Activated naive CD4-positive, alpha-beta T cell treated with anti-CD3 and anti-CD28 coated beads, Interleukin-2, amount 50 U/mL, for 16 hours (primary cell): ENCODE results near the gene ST6GALNAC4.
A peak's percentile ranks its signal among the peaks of the same experiment; 100 is the strongest.

ENCODE experiments used
- DNase-seq: peaks from one replicate; pipeline ENCODE4 v3.0.0-alpha.2; 2020

The ST6GALNAC4 gene

GRCh38 chr9:127946728-127947127, 29.9 kb upstream of the ST6GALNAC4 start:
- DNase-seq = no peak

DNA sequence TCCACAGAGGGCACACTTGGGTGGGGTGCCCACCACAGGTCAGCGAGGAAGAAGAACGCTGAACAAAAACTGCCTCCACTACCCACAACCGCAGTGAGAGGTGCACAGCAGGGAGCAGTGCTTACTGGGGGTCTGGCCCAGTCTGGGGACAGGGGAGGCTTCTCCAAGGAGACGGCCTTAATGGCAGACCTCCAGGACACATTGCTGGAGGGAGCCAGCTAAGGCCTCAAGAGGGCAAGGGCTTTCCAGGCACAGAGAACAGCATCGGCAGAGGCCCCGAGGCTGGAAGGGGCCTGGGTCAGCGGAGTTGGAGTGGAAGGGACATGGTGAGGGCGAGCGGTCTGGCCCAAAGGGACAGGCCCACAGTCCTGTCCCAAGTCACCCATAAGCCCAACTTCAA, 29.1 kb upstream of the ST6GALNAC4 start:
- no peak for DNase-seq

DNA sequence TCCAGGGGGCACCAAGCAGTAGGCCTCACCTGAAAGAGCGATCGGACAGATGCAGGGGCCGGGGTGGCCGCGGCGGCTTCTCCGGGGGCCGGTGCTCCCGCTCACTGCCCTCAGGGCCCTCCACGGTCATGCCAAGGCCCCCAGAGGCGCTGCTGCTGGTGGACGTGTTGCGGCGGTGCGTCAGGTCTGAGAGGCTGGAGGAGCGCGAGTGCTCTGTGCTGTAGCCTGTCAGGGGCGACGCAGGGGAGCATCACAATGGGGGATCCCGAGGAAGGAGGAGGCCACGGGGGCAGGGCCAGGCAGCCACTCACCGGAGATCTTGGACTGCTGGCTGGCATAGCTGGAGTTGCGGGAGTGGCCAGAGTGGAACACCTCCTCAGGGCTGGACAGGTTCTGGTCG, 28.5 kb upstream of the ST6GALNAC4 start:
- no peak for DNase-seq

DNA sequence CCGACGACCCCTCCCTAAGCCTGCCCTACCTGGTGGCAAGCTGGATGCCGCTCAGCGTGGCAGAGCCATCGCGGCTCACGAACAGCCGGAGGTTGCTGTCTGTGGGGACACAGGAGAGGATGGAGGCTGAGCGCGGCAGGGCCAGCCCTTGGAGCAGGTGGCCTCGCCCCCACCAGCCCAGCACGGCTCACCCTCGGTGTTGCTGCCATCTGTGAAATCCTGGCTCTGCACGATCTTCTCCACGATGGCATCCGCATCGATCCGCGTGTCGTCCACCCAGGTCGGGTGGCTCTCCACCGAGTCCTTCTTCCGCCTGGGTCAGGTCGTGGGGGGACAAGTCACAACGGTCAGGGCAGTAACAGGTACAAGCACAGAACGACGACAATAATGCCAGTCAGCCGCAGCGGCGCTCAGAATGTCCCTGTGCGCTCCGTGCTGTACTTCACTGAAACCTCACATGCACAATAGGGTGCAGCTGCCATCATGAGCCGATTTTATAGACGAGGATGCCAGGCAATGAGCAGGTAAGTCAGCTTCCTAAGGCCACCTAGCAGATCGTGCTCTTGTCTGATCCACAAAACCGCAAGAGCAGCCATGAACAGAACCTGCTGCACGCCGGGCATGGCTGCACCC, 27.9 kb upstream of the ST6GALNAC4 start:
- no peak for DNase-seq

GRCh38 chr9:127943731-127944144, 26.9 kb upstream of the ST6GALNAC4 start:
- DNase-seq = peak; percentile 84

GRCh38 chr9:127943011-127943662, 26.3 kb upstream of the ST6GALNAC4 start:
- no peak for DNase-seq

DNA sequence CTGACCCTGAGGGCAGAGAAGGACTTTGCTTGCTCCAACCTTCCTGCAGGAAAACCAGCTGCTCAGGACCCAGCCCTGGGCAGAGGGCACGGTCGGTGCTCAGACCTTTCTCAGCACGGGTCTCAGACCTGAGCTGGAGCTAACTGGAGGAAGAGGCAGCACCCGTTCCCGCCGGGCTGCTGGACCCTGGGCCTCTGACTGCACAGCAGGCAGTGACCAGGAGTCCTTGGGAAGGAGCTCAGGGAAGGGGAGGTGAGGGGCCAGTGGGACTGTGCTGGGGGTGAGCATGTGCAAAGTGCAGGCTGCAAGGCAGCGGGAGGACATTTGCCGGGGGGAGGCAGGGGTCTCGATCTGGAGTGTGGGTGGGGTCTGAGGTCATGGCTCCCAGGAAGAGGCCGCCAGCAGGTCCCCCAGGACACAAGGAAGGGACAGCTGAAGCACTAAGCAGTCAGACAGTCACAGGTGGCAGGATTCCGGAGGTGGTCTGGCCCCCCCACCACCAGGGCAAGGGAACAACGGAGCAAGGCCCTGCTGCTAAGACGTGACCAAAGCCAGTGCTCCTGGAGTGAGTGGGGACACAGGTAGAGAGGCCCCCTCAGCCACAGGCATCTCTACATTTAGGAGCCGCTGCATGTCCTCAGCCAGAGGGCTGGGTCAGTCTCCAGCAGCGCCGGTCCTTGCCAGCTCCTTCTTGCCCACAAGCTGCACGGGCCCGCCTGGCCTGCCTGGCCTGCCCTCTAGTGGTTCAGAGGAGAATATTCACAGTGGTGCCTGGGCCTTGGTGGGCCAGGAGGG, 25.6 kb upstream of the ST6GALNAC4 start:
- no peak for DNase-seq

DNA sequence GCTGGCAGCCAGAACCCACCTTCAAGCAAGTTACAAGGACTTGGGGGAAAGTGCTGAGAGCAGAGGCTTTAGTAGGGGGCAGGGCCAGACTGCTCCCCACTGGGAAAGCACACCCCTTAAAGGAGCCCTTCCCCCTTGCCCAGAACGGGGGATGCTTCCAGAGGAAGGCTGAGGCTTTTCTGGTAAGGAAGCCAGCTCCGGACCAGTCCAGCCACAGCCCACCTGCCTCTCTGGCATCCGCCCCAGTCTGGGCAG, 25.0 kb upstream of the ST6GALNAC4 start:
- no peak for DNase-seq

DNA sequence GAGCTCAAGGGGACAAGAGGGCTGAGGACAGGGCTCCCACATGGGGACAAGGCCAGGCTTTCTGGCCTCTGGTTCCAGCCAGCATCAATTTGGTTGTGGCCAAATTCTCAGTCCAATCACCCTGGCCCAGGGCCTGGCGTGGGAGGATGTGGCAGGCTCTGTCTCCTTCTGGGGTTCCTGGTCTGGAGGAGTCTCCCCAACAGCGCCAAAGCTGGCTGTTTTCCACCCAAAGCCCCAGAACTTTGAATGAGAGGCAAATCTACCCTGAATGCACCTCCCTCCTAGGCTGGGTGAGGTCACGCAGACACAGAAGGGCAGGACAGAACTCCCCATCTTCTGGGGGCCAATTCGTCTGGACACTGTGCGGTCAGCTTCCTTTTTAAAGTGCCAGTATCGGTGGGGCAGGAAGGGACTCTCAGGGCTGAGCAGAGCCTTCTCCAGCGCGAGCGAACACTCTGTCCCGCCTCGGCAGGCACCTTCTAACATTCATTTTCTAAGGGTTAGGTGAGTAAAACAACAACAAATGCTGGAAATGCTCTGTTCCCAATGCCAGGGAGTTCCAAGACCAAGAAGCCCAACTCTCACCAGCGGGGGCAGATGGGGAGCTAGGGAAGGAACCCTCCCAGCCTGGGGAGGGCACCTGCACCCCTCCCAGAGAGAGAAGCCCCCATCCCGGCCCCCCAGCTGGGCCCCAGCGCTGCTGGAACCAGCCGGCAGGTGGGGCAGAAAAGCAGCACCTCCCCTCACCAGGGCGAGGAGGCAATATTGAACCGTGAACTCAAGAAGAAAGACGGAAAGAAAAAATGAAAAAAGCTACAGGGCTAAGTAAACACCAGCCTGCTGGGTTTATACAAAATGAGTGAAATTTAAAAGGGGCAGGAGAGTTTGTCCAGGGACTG, 24.5 kb upstream of the ST6GALNAC4 start:
- no peak for DNase-seq

- DNase-seq = no peak
Measured at GRCh38 chr9:127940593-127940992, 23.8 kb upstream of the ST6GALNAC4 start.

DNA sequence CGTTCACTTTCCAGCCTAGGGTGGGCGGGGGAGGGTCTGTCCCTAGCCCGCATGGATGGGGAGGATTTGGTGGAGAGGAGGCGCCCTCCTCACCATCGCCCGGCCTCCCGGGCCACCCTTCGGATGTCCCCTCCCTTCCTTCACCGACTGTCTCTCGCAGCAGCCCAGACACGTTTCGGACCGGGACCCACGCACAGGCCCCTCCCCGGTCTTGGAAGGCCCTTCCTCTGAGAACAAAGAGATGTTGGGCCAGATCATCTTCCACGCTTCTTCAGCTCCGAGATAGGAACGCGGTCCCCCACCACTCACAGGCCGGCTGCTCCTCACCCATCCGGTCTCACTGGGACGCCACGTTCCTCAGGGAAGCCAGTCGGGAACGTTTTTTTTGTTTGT, 21.5 kb upstream of the ST6GALNAC4 start:
- no peak for DNase-seq

GRCh38 chr9:127937388-127938297, 20.8 kb upstream of the ST6GALNAC4 start, which contains the start of gene DPM2:
DPM2 (minus strand) TSS chr9:127937854; CDS start chr9:127937820, 34 bp downstream.
- peak; percentile 87 for DNase-seq

GRCh38 chr9:127937056-127937387, 20.2 kb upstream of the ST6GALNAC4 start:
- no peak for DNase-seq

DNA sequence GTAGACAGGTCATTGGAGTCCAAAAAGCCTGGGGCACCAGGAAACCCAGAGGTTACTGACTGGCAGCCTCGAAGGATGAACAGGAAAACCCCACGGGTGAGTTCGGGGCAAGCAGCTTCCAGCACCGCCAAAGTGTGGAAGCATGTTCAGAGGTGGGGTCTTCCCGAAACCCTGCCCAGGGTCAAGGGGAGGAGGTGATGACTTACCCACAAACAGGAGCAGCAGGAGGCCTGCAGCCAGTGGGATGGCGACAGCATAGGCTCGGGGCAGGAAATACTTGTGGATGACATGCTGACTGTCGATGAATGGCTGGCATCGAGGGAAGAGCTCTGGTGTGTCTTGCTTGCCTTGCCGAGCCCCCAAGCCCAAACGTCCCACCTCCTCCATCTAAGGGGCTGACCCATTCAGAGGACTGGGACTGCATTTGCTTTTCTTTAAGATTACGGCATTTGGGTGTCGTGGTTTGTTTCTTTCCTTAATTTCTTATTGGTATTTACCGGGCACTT, 19.6 kb upstream of the ST6GALNAC4 start:
- DNase-seq = no peak

DNA sequence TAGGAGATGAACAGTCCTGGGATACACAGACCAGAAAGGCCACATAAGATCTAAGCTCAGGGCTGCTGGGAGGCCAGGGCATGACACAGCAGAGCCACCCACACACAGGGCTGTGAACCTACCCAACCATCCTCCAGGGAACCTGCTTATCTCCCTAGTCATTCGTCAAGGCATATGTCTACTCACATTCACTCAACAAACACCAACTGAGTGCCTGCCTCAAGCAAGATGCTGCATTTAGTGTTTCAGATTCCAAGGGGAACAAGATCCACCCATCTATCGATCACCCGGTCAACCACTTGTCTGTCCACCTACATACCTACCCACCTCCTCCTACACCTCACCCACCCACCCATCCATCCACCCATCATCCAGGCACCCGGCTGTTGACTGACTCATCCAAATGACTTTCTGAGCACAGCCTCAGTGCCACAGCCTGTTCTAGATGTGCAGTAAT, 19.0 kb upstream of the ST6GALNAC4 start:
- no peak for DNase-seq

DNA sequence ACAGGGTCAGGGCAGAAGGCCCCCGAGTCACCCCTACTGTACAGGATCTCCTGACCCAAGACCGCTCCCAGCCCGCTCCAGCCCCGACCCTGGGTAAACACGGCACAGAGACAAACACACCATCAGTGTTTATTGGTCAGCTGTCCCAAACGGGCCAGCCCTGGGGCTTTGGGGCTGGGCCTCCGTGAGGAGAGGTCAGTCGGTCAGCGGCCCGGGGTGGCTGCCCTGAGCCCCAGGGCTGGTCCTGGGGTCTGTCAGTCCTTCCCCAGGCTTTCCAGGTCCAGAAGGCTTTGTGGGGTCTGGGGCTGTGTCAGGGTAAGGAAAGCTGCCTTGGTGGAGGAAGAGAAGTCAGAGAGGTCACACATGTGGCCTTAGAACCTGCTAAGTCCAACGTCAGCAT, 18.1 kb upstream of the ST6GALNAC4 start:
- DNase-seq = no peak

- no peak for DNase-seq
Measured at GRCh38 chr9:127934248-127934647, 17.4 kb upstream of the ST6GALNAC4 start.

GRCh38 chr9:127931092-127931881, 14.4 kb upstream of the ST6GALNAC4 start:
- DNase-seq = no peak

GRCh38 chr9:127930231-127931091, 13.6 kb upstream of the ST6GALNAC4 start, which contains the start of gene PIP5KL1:
PIP5KL1 (minus strand) TSS chr9:127930777; CDS start chr9:127930752, 25 bp downstream.
- DNase-seq = peak; percentile 74

DNA sequence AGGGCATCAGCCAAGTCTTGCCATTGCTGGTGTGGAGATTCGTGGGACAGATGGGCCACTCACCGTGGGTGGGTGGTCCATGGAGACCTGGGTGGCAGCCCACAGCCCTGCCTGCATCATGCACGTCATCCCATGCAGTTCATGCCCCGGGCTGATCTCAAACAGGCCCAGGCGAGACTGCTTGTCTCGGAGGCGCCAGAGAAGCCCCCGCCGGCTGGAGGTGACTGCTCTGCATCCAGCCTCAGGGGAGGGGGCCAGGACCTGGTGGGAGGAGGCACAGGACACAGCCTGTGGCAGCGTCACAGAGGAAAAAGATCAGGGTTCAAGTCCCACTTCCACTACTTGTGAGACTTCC, 12.8 kb upstream of the ST6GALNAC4 start:
- DNase-seq = no peak
